ENCODE measurements around the gene C6orf136. TPM values are rescaled to one million over a fixed set of nuclear protein-coding genes. Genes with fewer than 3 reads are reported as not detected.
"Not testable (repeated sequence)": the region's sequence is repeated elsewhere in the genome, so short reads cannot be mapped to it uniquely, and the experiment has no call there.

The C6orf136 gene
- total RNA-seq, 1 donor from 2014 or later: 17.2 TPM

DNA sequence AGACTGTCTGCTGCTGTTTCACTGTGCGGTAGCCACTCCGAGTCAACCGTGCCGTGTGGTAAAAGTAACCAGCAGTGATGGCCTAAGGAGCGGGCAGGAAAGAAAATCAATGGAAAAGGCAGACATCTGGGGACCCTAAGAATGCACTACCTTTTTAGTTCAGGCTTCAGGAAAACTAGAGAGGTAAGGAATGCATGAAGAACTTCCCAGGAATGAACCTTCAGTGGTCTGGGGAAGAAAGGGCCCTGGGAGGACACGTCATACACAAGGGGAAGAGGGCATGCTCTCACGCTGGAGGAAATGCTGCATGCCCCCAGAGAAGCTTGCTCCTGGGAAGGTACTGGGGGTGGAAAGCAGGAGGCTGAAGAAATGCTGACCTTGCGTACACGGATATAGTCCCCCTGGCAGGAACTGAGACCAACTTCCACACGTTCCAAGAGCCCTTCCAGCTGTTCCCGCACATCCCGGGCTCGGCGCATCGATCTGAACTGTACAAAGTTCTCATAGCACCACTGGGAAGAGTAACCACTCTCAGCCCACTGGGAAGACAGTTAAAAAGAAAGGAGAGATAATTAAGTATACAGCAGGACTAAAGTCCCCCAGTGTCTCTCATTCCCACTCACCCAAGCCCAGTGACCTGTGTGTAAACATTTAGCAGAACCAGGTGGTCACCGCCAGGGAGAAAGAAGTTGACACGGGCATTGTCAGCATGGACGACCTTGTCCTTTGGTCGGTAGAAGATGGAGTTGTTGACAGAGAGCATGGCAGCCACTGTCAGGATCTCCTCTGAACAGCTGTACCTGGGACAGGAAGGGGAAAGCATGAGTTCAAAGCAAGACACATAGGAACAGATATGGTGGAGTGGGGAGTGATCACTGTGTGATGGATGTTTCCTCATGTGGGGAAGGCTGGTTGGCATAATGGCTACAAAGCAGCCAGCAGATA is 8.1 kb downstream of the C6orf136 start:
- Mint-ChIP-seq H3K9me3 (ENCODE audit: unreplicated experiment) (no peaks in the 10 kb centered on the region), H3K4me1 (ENCODE audit: unreplicated experiment) (no peaks in the 10 kb centered on the region), H3K27ac (ENCODE audit: unreplicated experiment) (no peak overlapping the region), H3K36me3 (ENCODE audit: unreplicated experiment) (peaks cover 55% of the 10 kb centered on the region), H3K4me3 (ENCODE audit: unreplicated experiment) (no peak overlapping the region), H3K27me3 (ENCODE audit: unreplicated experiment) (no peaks in the 10 kb centered on the region)
- TF ChIP-seq, protein P1, sequence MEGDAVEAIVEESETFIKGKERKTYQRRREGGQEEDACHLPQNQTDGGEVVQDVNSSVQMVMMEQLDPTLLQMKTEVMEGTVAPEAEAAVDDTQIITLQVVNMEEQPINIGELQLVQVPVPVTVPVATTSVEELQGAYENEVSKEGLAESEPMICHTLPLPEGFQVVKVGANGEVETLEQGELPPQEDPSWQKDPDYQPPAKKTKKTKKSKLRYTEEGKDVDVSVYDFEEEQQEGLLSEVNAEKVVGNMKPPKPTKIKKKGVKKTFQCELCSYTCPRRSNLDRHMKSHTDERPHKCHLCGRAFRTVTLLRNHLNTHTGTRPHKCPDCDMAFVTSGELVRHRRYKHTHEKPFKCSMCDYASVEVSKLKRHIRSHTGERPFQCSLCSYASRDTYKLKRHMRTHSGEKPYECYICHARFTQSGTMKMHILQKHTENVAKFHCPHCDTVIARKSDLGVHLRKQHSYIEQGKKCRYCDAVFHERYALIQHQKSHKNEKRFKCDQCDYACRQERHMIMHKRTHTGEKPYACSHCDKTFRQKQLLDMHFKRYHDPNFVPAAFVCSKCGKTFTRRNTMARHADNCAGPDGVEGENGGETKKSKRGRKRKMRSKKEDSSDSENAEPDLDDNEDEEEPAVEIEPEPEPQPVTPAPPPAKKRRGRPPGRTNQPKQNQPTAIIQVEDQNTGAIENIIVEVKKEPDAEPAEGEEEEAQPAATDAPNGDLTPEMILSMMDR (IDR thresholded peaks at IDR 0.05): no peak
- DNase-seq (ENCODE audit: extremely low spot score, unreplicated experiment): no peak

DNA sequence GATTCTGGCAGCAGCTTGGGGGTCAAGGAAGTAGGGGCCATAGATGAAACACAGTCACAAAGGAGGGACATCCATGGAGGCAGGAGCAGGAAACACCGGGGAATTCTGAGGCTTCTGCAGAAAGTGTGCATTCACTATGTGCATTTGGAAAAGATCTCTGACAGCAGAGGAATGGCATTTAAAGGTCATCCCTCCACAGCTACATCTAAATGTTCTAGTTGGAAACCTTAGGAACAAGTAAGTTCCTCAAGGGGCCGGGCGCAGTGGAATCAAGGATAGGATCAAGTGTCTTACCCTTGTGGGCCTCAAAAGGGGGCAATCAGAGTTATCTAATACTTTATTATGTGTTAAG is 8.8 kb downstream of the C6orf136 start:
- DNase-seq (ENCODE audit: extremely low spot score, unreplicated experiment): no peak
- Mint-ChIP-seq H3K4me1 (ENCODE audit: unreplicated experiment) (no peaks in the 10 kb centered on the region), H3K27me3 (ENCODE audit: unreplicated experiment) (no peaks in the 10 kb centered on the region), H3K27ac (ENCODE audit: unreplicated experiment) (no peak overlapping the region), H3K36me3 (ENCODE audit: unreplicated experiment) (peaks cover 58% of the 10 kb centered on the region), H3K9me3 (ENCODE audit: unreplicated experiment) (no peaks in the 10 kb centered on the region), H3K4me3 (ENCODE audit: unreplicated experiment) (no peak overlapping the region)
- TF ChIP-seq, protein P1 (IDR thresholded peaks at IDR 0.05): no peak

DNA sequence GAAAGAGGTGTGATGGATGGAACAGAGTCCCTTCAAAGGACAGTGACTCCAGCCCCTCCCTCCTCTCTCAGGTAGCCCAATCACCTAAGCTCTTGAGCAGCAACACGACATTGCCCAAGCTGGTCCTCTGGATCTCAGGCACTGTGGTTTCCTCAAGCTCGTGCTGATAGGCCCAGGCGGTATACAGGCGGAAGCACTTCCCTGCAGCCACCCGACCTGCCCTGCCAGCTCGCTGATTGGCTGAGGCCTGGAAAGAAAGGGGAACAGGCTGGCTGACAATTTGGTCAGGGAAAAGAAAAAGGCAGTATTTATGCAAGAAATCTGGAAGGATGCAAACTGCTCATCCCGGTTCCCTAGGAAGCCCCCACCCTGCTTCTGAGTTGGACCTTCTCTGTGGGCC is 9.6 kb downstream of the C6orf136 start:
- TF ChIP-seq, protein P1 (IDR thresholded peaks at IDR 0.05): no peak
- Mint-ChIP-seq H3K27me3 (ENCODE audit: unreplicated experiment) (no peaks in the 10 kb centered on the region), H3K27ac (ENCODE audit: unreplicated experiment) (peak overlapping the region; percentile 18), H3K9me3 (ENCODE audit: unreplicated experiment) (no peaks in the 10 kb centered on the region), H3K4me1 (ENCODE audit: unreplicated experiment) (no peaks in the 10 kb centered on the region), H3K36me3 (ENCODE audit: unreplicated experiment) (peaks cover 56% of the 10 kb centered on the region), H3K4me3 (ENCODE audit: unreplicated experiment) (no peak overlapping the region)
- DNase-seq (ENCODE audit: extremely low spot score, unreplicated experiment): no peak

DNA sequence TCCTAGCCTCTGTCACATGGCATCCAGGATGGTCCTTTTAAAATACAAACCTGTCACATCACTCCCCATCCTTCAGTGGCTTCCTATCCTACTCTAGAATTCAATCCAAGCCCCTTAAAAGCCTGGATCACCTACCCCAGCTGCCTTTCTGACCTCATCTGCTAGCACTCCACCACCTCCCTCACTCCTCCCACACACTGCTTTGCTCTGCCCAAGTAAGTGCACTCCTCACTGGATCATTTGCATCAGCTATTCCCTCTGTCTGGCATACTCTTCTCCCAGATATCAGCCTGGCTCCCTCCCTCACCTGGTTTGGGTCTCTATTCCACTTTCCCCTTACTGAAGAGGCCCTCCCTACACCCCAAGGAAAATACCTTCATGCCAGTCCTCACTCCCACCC is 10.5 kb downstream of the C6orf136 start:
- Mint-ChIP-seq H3K4me1 (ENCODE audit: unreplicated experiment) (no peaks in the 10 kb centered on the region), H3K4me3 (ENCODE audit: unreplicated experiment) (no peak overlapping the region), H3K27ac (ENCODE audit: unreplicated experiment) (no peak overlapping the region), H3K36me3 (ENCODE audit: unreplicated experiment) (peaks cover 58% of the 10 kb centered on the region), H3K27me3 (ENCODE audit: unreplicated experiment) (no peaks in the 10 kb centered on the region), H3K9me3 (ENCODE audit: unreplicated experiment) (no peaks in the 10 kb centered on the region)
- no peak for DNase-seq (ENCODE audit: extremely low spot score, unreplicated experiment)
- TF ChIP-seq, protein P1 (IDR thresholded peaks at IDR 0.05): no peak

DNA sequence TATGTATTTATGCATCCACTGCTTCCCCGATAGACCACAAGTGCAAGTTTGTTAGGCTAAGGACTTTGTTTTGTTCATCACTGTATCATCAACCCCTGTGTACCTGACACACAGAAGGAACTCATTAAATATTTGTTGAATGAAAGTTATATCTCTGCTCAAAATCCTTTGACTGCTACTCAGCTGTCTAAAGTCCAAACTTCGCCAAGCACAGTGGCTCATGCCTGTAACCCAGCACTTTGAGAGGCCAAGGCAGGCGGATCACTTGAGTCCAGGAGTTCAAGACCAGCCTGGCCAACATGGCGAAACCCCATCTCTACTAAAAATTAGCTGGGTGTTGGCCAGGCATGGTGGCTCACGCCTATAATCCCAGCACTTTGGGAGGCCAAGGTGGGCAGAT is 11.0 kb downstream of the C6orf136 start:
- not testable (repeated sequence) for H3K27ac Mint-ChIP-seq (ENCODE audit: unreplicated experiment); H3K4me1 Mint-ChIP-seq (ENCODE audit: unreplicated experiment); H3K27me3 Mint-ChIP-seq (ENCODE audit: unreplicated experiment); H3K9me3 Mint-ChIP-seq (ENCODE audit: unreplicated experiment); DNase-seq (ENCODE audit: extremely low spot score, unreplicated experiment); H3K4me3 Mint-ChIP-seq (ENCODE audit: unreplicated experiment)
- H3K36me3 Mint-ChIP-seq (ENCODE audit: unreplicated experiment): peaks cover 58% of the 10 kb centered on the region

Data from osteocyte (in vitro differentiated cells).